ENCODE results near the gene IREB2.

IREB2 gene

GRCh38 chr15:78422571-78423340, 15.3 kb upstream of the IREB2 start:
- peaks cover 8% of the 10 kb centered on the region; the same call in 1 of the 2 replicates for H3K9me3 ChIP-seq (ENCODE audit: insufficient read depth, low read length)
- DNase-seq (ENCODE audit: low read depth, low spot score): peak; percentile 63
- TF ChIP-seq ZNF274 (IDR thresholded peaks at IDR 0.05; ENCODE audit: low read depth, low read length) (no peak), YY1 (IDR thresholded peaks at IDR 0.05; ENCODE audit: insufficient read depth, insufficient read length) (no peak), SUZ12 (IDR thresholded peaks at IDR 0.05; ENCODE audit: extremely low read depth, insufficient read depth, insufficient read length) (no peak)
- H3K4me3 ChIP-seq (ENCODE audit: insufficient read length, low read depth): no peak overlapping the region
- H3K4me1 ChIP-seq (ENCODE audit: insufficient read depth, insufficient read length): no peaks in the 10 kb centered on the region
- H3K36me3 ChIP-seq (ENCODE audit: insufficient read depth, insufficient read length, low read length): no peaks in the 10 kb centered on the region
- no peak overlapping the region for H3K9ac ChIP-seq (ENCODE audit: insufficient read length, low read depth)
- no peaks in the 10 kb centered on the region for H3K27me3 ChIP-seq (ENCODE audit: insufficient read depth, insufficient read length)

- Histone ChIP-seq H3K4me1 (ENCODE audit: insufficient read depth, insufficient read length) (no peaks in the 10 kb centered on the region), H3K27me3 (ENCODE audit: insufficient read depth, insufficient read length) (no peaks in the 10 kb centered on the region), H3K4me3 (ENCODE audit: insufficient read length, low read depth) (no peak overlapping the region), H3K36me3 (ENCODE audit: insufficient read depth, insufficient read length, low read length) (no peaks in the 10 kb centered on the region), H3K9me3 (ENCODE audit: insufficient read depth, low read length) (no peaks in the 10 kb centered on the region), H3K9ac (ENCODE audit: insufficient read length, low read depth) (no peak overlapping the region)
- TF ChIP-seq ZNF274 (IDR thresholded peaks at IDR 0.05; ENCODE audit: low read depth, low read length) (no peak), YY1 (IDR thresholded peaks at IDR 0.05; ENCODE audit: insufficient read depth, insufficient read length) (no peak), SUZ12 (IDR thresholded peaks at IDR 0.05; ENCODE audit: extremely low read depth, insufficient read depth, insufficient read length) (no peak)
- DNase-seq (ENCODE audit: low read depth, low spot score): no peak
Observed at GRCh38 chr15:78424673-78425072, 13.3 kb upstream of the IREB2 start.

- Histone ChIP-seq H3K27me3 (ENCODE audit: insufficient read depth, insufficient read length) (no peaks in the 10 kb centered on the region), H3K9me3 (ENCODE audit: insufficient read depth, low read length) (no peaks in the 10 kb centered on the region), H3K4me1 (ENCODE audit: insufficient read depth, insufficient read length) (no peaks in the 10 kb centered on the region), H3K36me3 (ENCODE audit: insufficient read depth, insufficient read length, low read length) (no peaks in the 10 kb centered on the region), H3K9ac (ENCODE audit: insufficient read length, low read depth) (no peak overlapping the region), H3K4me3 (ENCODE audit: insufficient read length, low read depth) (no peak overlapping the region)
- TF ChIP-seq ZNF274 (IDR thresholded peaks at IDR 0.05; ENCODE audit: low read depth, low read length) (no peak), SUZ12 (IDR thresholded peaks at IDR 0.05; ENCODE audit: extremely low read depth, insufficient read depth, insufficient read length) (no peak), YY1 (IDR thresholded peaks at IDR 0.05; ENCODE audit: insufficient read depth, insufficient read length) (no peak)
- DNase-seq (ENCODE audit: low read depth, low spot score): no peak
Observed at GRCh38 chr15:78425643-78426042, 12.4 kb upstream of the IREB2 start.

GRCh38 chr15:78426300-78426699, 11.7 kb upstream of the IREB2 start:
- H3K27me3 ChIP-seq (ENCODE audit: insufficient read depth, insufficient read length): no peaks in the 10 kb centered on the region
- no peak overlapping the region for H3K9ac ChIP-seq (ENCODE audit: insufficient read length, low read depth)
- H3K36me3 ChIP-seq (ENCODE audit: insufficient read depth, insufficient read length, low read length): no peaks in the 10 kb centered on the region
- H3K4me3 ChIP-seq (ENCODE audit: insufficient read length, low read depth): no peak overlapping the region
- H3K9me3 ChIP-seq (ENCODE audit: insufficient read depth, low read length): no peaks in the 10 kb centered on the region
- H3K4me1 ChIP-seq (ENCODE audit: insufficient read depth, insufficient read length): no peaks in the 10 kb centered on the region
- no peak for DNase-seq (ENCODE audit: low read depth, low spot score)
- no peak for TF ChIP-seq SUZ12 (IDR thresholded peaks at IDR 0.05; ENCODE audit: extremely low read depth, insufficient read depth, insufficient read length)
- no peak for TF ChIP-seq YY1 (IDR thresholded peaks at IDR 0.05; ENCODE audit: insufficient read depth, insufficient read length)
- TF ChIP-seq ZNF274 (IDR thresholded peaks at IDR 0.05; ENCODE audit: low read depth, low read length): no peak

- no peaks in the 10 kb centered on the region for H3K27me3 ChIP-seq (ENCODE audit: insufficient read depth, insufficient read length)
- H3K4me3 ChIP-seq (ENCODE audit: insufficient read length, low read depth): no peak overlapping the region
- no peak overlapping the region for H3K9ac ChIP-seq (ENCODE audit: insufficient read length, low read depth)
- no peak for TF ChIP-seq ZNF274 (IDR thresholded peaks at IDR 0.05; ENCODE audit: low read depth, low read length)
- TF ChIP-seq SUZ12 (IDR thresholded peaks at IDR 0.05; ENCODE audit: extremely low read depth, insufficient read depth, insufficient read length): no peak
- no peak for TF ChIP-seq YY1 (IDR thresholded peaks at IDR 0.05; ENCODE audit: insufficient read depth, insufficient read length)
- no peaks in the 10 kb centered on the region for H3K9me3 ChIP-seq (ENCODE audit: insufficient read depth, low read length)
- H3K4me1 ChIP-seq (ENCODE audit: insufficient read depth, insufficient read length): no peaks in the 10 kb centered on the region
- H3K36me3 ChIP-seq (ENCODE audit: insufficient read depth, insufficient read length, low read length): no peaks in the 10 kb centered on the region
- DNase-seq (ENCODE audit: low read depth, low spot score): no peak
Observed at GRCh38 chr15:78427953-78428352, 10.1 kb upstream of the IREB2 start.

- no peak for DNase-seq (ENCODE audit: low read depth, low spot score)
- TF ChIP-seq ZNF274 (IDR thresholded peaks at IDR 0.05; ENCODE audit: low read depth, low read length) (no peak), SUZ12 (IDR thresholded peaks at IDR 0.05; ENCODE audit: extremely low read depth, insufficient read depth, insufficient read length) (no peak), YY1 (IDR thresholded peaks at IDR 0.05; ENCODE audit: insufficient read depth, insufficient read length) (no peak)
Observed at GRCh38 chr15:78429477-78429876, 8.5 kb upstream of the IREB2 start.

GRCh38 chr15:78431955-78432354, 6.1 kb upstream of the IREB2 start:
- Histone ChIP-seq H3K9me3 (ENCODE audit: insufficient read depth, low read length) (no peaks in the 10 kb centered on the region), H3K4me3 (ENCODE audit: insufficient read length, low read depth) (no peak overlapping the region), H3K9ac (ENCODE audit: insufficient read length, low read depth) (no peak overlapping the region), H3K4me1 (ENCODE audit: insufficient read depth, insufficient read length) (no peaks in the 10 kb centered on the region), H3K27me3 (ENCODE audit: insufficient read depth, insufficient read length) (no peaks in the 10 kb centered on the region), H3K36me3 (ENCODE audit: insufficient read depth, insufficient read length, low read length) (no peaks in the 10 kb centered on the region)
- TF ChIP-seq YY1 (IDR thresholded peaks at IDR 0.05; ENCODE audit: insufficient read depth, insufficient read length) (no peak), SUZ12 (IDR thresholded peaks at IDR 0.05; ENCODE audit: extremely low read depth, insufficient read depth, insufficient read length) (no peak), ZNF274 (IDR thresholded peaks at IDR 0.05; ENCODE audit: low read depth, low read length) (no peak)
- DNase-seq (ENCODE audit: low read depth, low spot score): no peak

More at GRCh38 chr15:78429477-78429876, 8.5 kb upstream of the IREB2 start:
- H3K9ac ChIP-seq (ENCODE audit: insufficient read length, low read depth): no peak overlapping the region
- no peaks in the 10 kb centered on the region for H3K27me3 ChIP-seq (ENCODE audit: insufficient read depth, insufficient read length)
- no peak overlapping the region for H3K4me3 ChIP-seq (ENCODE audit: insufficient read length, low read depth)
- H3K4me1 ChIP-seq (ENCODE audit: insufficient read depth, insufficient read length): no peaks in the 10 kb centered on the region
- no peaks in the 10 kb centered on the region for H3K9me3 ChIP-seq (ENCODE audit: insufficient read depth, low read length)
- H3K36me3 ChIP-seq (ENCODE audit: insufficient read depth, insufficient read length, low read length): no peaks in the 10 kb centered on the region

Data from NT2/D1 (cell line).